Spinal cord (tissue), 10 donors: Measurements from ENCODE around the gene USP34. TPM values are rescaled to one million over a fixed set of nuclear protein-coding genes. Genes with fewer than 3 reads are reported as not detected.
"Not testable (repeated sequence)": the region's sequence is repeated elsewhere in the genome, so short reads cannot be mapped to it uniquely, and the experiment has no call there.

Experiments used
- DNase-seq, 6 donors: peaks; one replicate each; pipeline versions ENCODE4 v3.0.0 to v3.0.0-alpha.2; 2013 to 2015; ENCODE audit warnings: low spot score in 6 of 6, low read depth in 4 of 6
- H3K27ac ChIP-seq: one replicate; pipeline ENCODE4 v1.5.1; 2013; ENCODE audit warnings: low read depth, low read length, control low read depth
- H3K27me3 ChIP-seq: one replicate; pipeline ENCODE4 v1.6.1; 2013; ENCODE audit warnings: low read length; ENCODE audit not compliant: control insufficient read depth, insufficient read depth
- H3K36me3 ChIP-seq: one replicate; pipeline ENCODE4 v1.6.1; 2013; ENCODE audit warnings: low read length; ENCODE audit not compliant: control insufficient read depth, insufficient read depth
- H3K4me1 ChIP-seq: one replicate; pipeline ENCODE4 v1.6.1; 2013; ENCODE audit warnings: low read length; ENCODE audit not compliant: control insufficient read depth, insufficient read depth
- H3K4me3 ChIP-seq: one replicate; pipeline ENCODE4 v1.5.1; 2013; ENCODE audit warnings: low read depth, low read length, control low read depth
- H3K9me3 ChIP-seq: one replicate; pipeline ENCODE4 v1.6.1; 2013; ENCODE audit warnings: low read length; ENCODE audit not compliant: control insufficient read depth, insufficient read depth
- WGBS: methylation state at CpG from one replicate; pipeline ENCODE4 v1.1.5; 2013; ENCODE audit warnings: missing lambda C conversion rate; ENCODE audit not compliant: insufficient coverage; 5-methylcytosine and 5-hydroxymethylcytosine counted together
- polyA plus RNA-seq, 2 donors: library from polyadenylated mRNA; unstranded; fragments of 120-200 nt; gene quantifications; one replicate each; pipeline ENCODE4 v1.2.1, GENCODE V29; 2013; ENCODE audit not compliant: insufficient read length in 2 of 2
- total RNA-seq, 2 donors: library from RNA; depleted of rRNA in 1 of 2; stranded (reverse); fragments of 120-200 nt in 1 of 2; fragments of >200 nt in 1 of 2; gene quantifications; one replicate each; pipeline versions ENCODE4 v1.2.3 to v1.2.4, GENCODE V29; 2013 to 2014
- donor health status: healthy.

Gene USP34
- total and polyA plus RNA-seq, 4 donors = 127 to 206 (median 143) TPM

GRCh38 chr2:61380882-61381197, 90.0 kb downstream of the USP34 start:
- H3K4me1 ChIP-seq, H3K4me3 ChIP-seq, DNase-seq, H3K27me3 ChIP-seq, H3K27ac ChIP-seq, H3K9me3 ChIP-seq: not testable (repeated sequence)
- 100% methylated on average over 1 of the region's 4 CpGs for WGBS
- peaks cover 16% of the 10 kb centered on the region for H3K36me3 ChIP-seq

- no CpG with 5 or more reads among the region's 4 CpGs for WGBS
These were observed 90.6 kb downstream of the USP34 start for GRCh38 chr2:61380056-61380881.

GRCh38 chr2:61379521-61379920, 91.4 kb downstream of the USP34 start:
- WGBS = no CpG with 5 or more reads among the region's 2 CpGs
- no peak overlapping the region for H3K4me3 ChIP-seq
- H3K4me1 ChIP-seq = no peaks in the 10 kb centered on the region
- no peak for DNase-seq
- H3K27ac ChIP-seq = no peak overlapping the region
- H3K9me3 ChIP-seq = no peaks in the 10 kb centered on the region
- H3K36me3 ChIP-seq = peaks cover 18% of the 10 kb centered on the region
- no peaks in the 10 kb centered on the region for H3K27me3 ChIP-seq

More at GRCh38 chr2:61380056-61380881, 90.6 kb downstream of the USP34 start:
- Histone ChIP-seq H3K27ac (no peak overlapping the region), H3K4me3 (no peak overlapping the region), H3K27me3 (no peaks in the 10 kb centered on the region), H3K36me3 (peaks cover 16% of the 10 kb centered on the region), H3K9me3 (no peaks in the 10 kb centered on the region), H3K4me1 (no peaks in the 10 kb centered on the region)
- DNase-seq = no peak

GRCh38 chr2:61378281-61378680, 92.6 kb downstream of the USP34 start:
- Histone ChIP-seq H3K27me3 (no peaks in the 10 kb centered on the region), H3K4me3 (no peak overlapping the region), H3K27ac (no peak overlapping the region), H3K9me3 (no peaks in the 10 kb centered on the region), H3K36me3 (peaks cover 22% of the 10 kb centered on the region), H3K4me1 (no peaks in the 10 kb centered on the region)
- no peak for DNase-seq
- no CpG with 5 or more reads among the region's 5 CpGs for WGBS

- no peak for DNase-seq
- WGBS = no CpG with 5 or more reads among the region's 1 CpG
These were observed 93.8 kb downstream of the USP34 start for GRCh38 chr2:61377046-61377445.

GRCh38 chr2:61376211-61376610, 94.7 kb downstream of the USP34 start:
- H3K27me3 ChIP-seq = no peaks in the 10 kb centered on the region
- H3K27ac ChIP-seq = no peak overlapping the region
- DNase-seq = no peak
- no peak overlapping the region for H3K4me3 ChIP-seq
- peaks cover 21% of the 10 kb centered on the region for H3K36me3 ChIP-seq
- 100% methylated on average over 3 of the region's 4 CpGs for WGBS
- H3K4me1 ChIP-seq = no peaks in the 10 kb centered on the region
- H3K9me3 ChIP-seq = no peaks in the 10 kb centered on the region

More at GRCh38 chr2:61377046-61377445, 93.8 kb downstream of the USP34 start:
- no peak overlapping the region for H3K27ac ChIP-seq
- no peaks in the 10 kb centered on the region for H3K4me1 ChIP-seq
- H3K9me3 ChIP-seq = no peaks in the 10 kb centered on the region
- peaks cover 21% of the 10 kb centered on the region for H3K36me3 ChIP-seq
- H3K4me3 ChIP-seq = no peak overlapping the region
- H3K27me3 ChIP-seq = no peaks in the 10 kb centered on the region

GRCh38 chr2:61371027-61371426, 99.9 kb downstream of the USP34 start:
- no peak overlapping the region for H3K27ac ChIP-seq
- H3K9me3 ChIP-seq = no peaks in the 10 kb centered on the region
- H3K4me1 ChIP-seq = no peaks in the 10 kb centered on the region
- no peaks in the 10 kb centered on the region for H3K27me3 ChIP-seq
- DNase-seq = no peak
- H3K36me3 ChIP-seq = peaks cover 16% of the 10 kb centered on the region
- H3K4me3 ChIP-seq = no peak overlapping the region

- no peak for DNase-seq
- 92% methylated on average over 8 of the region's 14 CpGs for WGBS
- no peak overlapping the region for H3K4me3 ChIP-seq
- H3K27ac ChIP-seq = no peak overlapping the region
- no peaks in the 10 kb centered on the region for H3K27me3 ChIP-seq
- no peaks in the 10 kb centered on the region for H3K4me1 ChIP-seq
- no peaks in the 10 kb centered on the region for H3K9me3 ChIP-seq
- H3K36me3 ChIP-seq = peaks cover 13% of the 10 kb centered on the region
These were observed 101.9 kb downstream of the USP34 start for GRCh38 chr2:61368687-61369665.

GRCh38 chr2:61367177-61367576, 103.7 kb downstream of the USP34 start:
- Histone ChIP-seq H3K9me3 (peaks cover 1% of the 10 kb centered on the region), H3K27me3 (no peaks in the 10 kb centered on the region), H3K4me1 (no peaks in the 10 kb centered on the region), H3K36me3 (peaks cover 11% of the 10 kb centered on the region), H3K27ac (no peak overlapping the region), H3K4me3 (no peak overlapping the region)
- no peak for DNase-seq
- WGBS = 98% methylated on average over 8 of the region's 12 CpGs
